GM12878 (cell line): ENCODE results near the gene WDR93. TPM values are rescaled to one million over a fixed set of nuclear protein-coding genes. Genes with fewer than 3 reads are reported as not detected.

Experiments used
- ATAC-seq: fragments of 200-7000 bp; cut with Tn5 transposase; 3 replicates; pipeline ENCODE4 v1.9.1; 2020; ENCODE audit warnings: mild to moderate bottlenecking, moderate library complexity
- BruUV-seq: library from RNA; stranded (reverse); fragments of 400-500 nt; replicated peaks from 2 replicates; lab custom pipeline; 2021; lab: Mats Ljungman, UMichigan
- CTCF ChIA-PET: fragments of 300-600 bp; sonication (Branson Sonifier 250); formaldehyde crosslinking; extraction: SDS; loops from one replicate; lab custom pipeline; 2021; ENCODE audit warnings: inconsistent platforms; lab: Yijun Ruan, JAX
- POLR2A ChIA-PET: fragments of 350-600 bp; formaldehyde crosslinking; extraction: SDS; loops from one replicate; lab custom pipeline; 2021; ENCODE audit warnings: inconsistent platforms; lab: Charles Lee
- RAD21 ChIA-PET: fragments of 300-600 bp; sonication (Branson Sonifier 250); formaldehyde crosslinking; loops from one replicate; lab custom pipeline; 2023; ENCODE audit warnings: antibody characterized with exemption; ENCODE audit not compliant: unreplicated experiment; lab: Charles Lee
- SMC1A ChIA-PET: fragments of 300-600 bp; sonication (Branson Sonifier 250); formaldehyde crosslinking; loops from one replicate; lab custom pipeline; 2023; ENCODE audit not compliant: unreplicated experiment, uncharacterized antibody; lab: Charles Lee
- DNase-seq: peaks from one replicate; pipeline ENCODE4 v3.0.0-alpha.2; 2011; ENCODE audit warnings: low read depth, low spot score
- FAIRE-seq: peaks from 3 replicates; lab custom pipeline; 2011; peaks lifted over from hg19 to GRCh38; lab: Jason Lieb, UNC
- H2AFZ ChIP-seq: 2 replicates; pipeline ENCODE4 v1.6.0; 2011; ENCODE audit warnings: low read depth, low read length, control low read depth; ENCODE audit not compliant: control insufficient read depth
- H3K27ac ChIP-seq: 2 replicates; pipeline ENCODE4 v1.5.1; 2011; ENCODE audit warnings: control low read depth; ENCODE audit not compliant: control insufficient read depth, insufficient read depth
- H3K27me3 ChIP-seq, 2 experiments: replicated peaks in 1 of 2; 2 replicates each; pipeline versions ENCODE4 v1.6.0 to v1.6.1; 2011; ENCODE audit warnings: low read length in 1 of 2; ENCODE audit not compliant: control insufficient read depth in 2 of 2, insufficient read depth in 2 of 2
- H3K36me3 ChIP-seq, 2 experiments: 2 replicates each; pipeline ENCODE4 v1.5.1; 2011; ENCODE audit warnings: low read length in 1 of 2; ENCODE audit not compliant: control insufficient read depth in 2 of 2, insufficient read depth in 2 of 2
- H3K4me1 ChIP-seq: 2 replicates; pipeline ENCODE4 v1.6.1; 2011; ENCODE audit warnings: mild to moderate bottlenecking, low read length, moderate library complexity, mixed read lengths; ENCODE audit not compliant: control insufficient read depth, insufficient read depth
- H3K4me2 ChIP-seq: 2 replicates; pipeline ENCODE4 v1.6.0; 2011; ENCODE audit warnings: control low read depth; ENCODE audit not compliant: control insufficient read depth, insufficient read depth
- H3K4me3 ChIP-seq: fragments of 200-600 bp; sonication (generic); 2 replicates; pipeline ENCODE4 v1.5.1; 2016
- H3K79me2 ChIP-seq: 2 replicates; pipeline ENCODE4 v1.6.0; 2011; ENCODE audit warnings: low read length; ENCODE audit not compliant: control insufficient read depth, insufficient read depth
- H3K9ac ChIP-seq: 2 replicates; pipeline ENCODE4 v1.8.0; 2011; ENCODE audit warnings: low read length, control low read depth, mixed read lengths; ENCODE audit not compliant: control insufficient read depth, insufficient read depth
- H3K9me3 ChIP-seq: replicated peaks from 3 replicates; pipeline ENCODE4 v1.5.1; 2011; ENCODE audit warnings: mild to moderate bottlenecking, low read length; ENCODE audit not compliant: control insufficient read depth, insufficient read depth
- H4K20me1 ChIP-seq: 2 replicates; pipeline ENCODE4 v1.6.0; 2011; ENCODE audit not compliant: control insufficient read depth, insufficient read depth
- ASH2L ChIP-seq: fragments of 300-600, 200-600 bp; sonication (generic); IDR thresholded peaks from 2 replicates; pipeline ENCODE4 v1.6.1; 2017; ENCODE audit warnings: low read depth, mild to moderate bottlenecking, borderline replicate concordance
- BACH1 ChIP-seq: fragments of 450-650 bp; IDR thresholded peaks from 2 replicates; pipeline ENCODE4 v1.6.1; 2017; ENCODE audit warnings: mild to moderate bottlenecking, borderline replicate concordance
- ELK1 ChIP-seq: IDR thresholded peaks from 2 replicates; pipeline ENCODE4 v1.6.1; 2012; ENCODE audit warnings: low read depth, low read length, improper control_type of control experiment
- EP300 ChIP-seq, 2 experiments: fragments of 150-350 bp in 1 of 2; IDR thresholded peaks; 2 replicates each; pipeline ENCODE4 v1.6.1; 2011 to 2012; ENCODE audit warnings: low read depth in 2 of 2, low read length in 2 of 2, borderline replicate concordance in 1 of 2, improper control_type of control experiment in 1 of 2, inconsistent platforms in 1 of 2; ENCODE audit not compliant: control insufficient read depth in 1 of 2
- KAT2A ChIP-seq: conservative IDR thresholded peaks from 2 replicates; pipeline ENCODE4 v1.6.1; 2011; ENCODE audit warnings: low read depth, low read length; ENCODE audit not compliant: control insufficient read depth
- WGBS: methylation state at CpG from one replicate; pipeline ENCODE4 v1.1.6; 2016; ENCODE audit warnings: low lambda C conversion rate; ENCODE audit not compliant: insufficient replicate concordance, insufficient coverage; ENCODE audit errors: missing lambda C conversion rate; 5-methylcytosine and 5-hydroxymethylcytosine counted together
- in situ Hi-C: fragments of 300-500 bp; cut with MboI; formaldehyde crosslinking; loops from 9 replicates; pipeline ENCODE4 v1.14.3; 2018; ENCODE audit warnings: mixed read lengths
- intact Hi-C: fragments of 100-400 bp; cut with micrococcal nuclease; formaldehyde crosslinking; loops from one replicate; pipeline ENCODE4 v1.14.2; 2022; ENCODE audit not compliant: unreplicated experiment
- polyA plus RNA-seq, 11 experiments: library from polyadenylated mRNA; depleted of rRNA in 4 of 11; unstranded in 6 of 11; stranded (reverse) in 5 of 11; fragments of >200 nt; fragmentation: Nextera tagmentation in 4 of 11; fragmentation: Illumina TruSeq in 1 of 11; extraction: Ambion mirVana in 4 of 11; extraction: Trizol in 1 of 11; gene quantifications; 1 replicate in 1 of 11; 2 replicates in 10 of 11; pipeline versions ENCODE4 v1.2.1 to v1.2.3, GENCODE V29; 2011 to 2016; ENCODE audit warnings: inconsistent platforms in 2 of 11, missing spikeins in 2 of 11, low read depth in 1 of 11
- total RNA-seq, 4 experiments: library from RNA; depleted of rRNA in 3 of 4; stranded (reverse); fragments of >200 nt in 3 of 4; fragmentation: Illumina TruSeq in 1 of 4; extraction: Trizol in 1 of 4; gene quantifications; 2 replicates each; pipeline versions ENCODE4 v1.2.1 to v1.2.3, GENCODE V29; 2013 to 2021

WDR93 gene
- total and polyA plus RNA-seq, 10 of the 15 experiments (the other 5 are each of a cell fraction or from before 2014, with no cell fraction given) = not detected

DNA sequence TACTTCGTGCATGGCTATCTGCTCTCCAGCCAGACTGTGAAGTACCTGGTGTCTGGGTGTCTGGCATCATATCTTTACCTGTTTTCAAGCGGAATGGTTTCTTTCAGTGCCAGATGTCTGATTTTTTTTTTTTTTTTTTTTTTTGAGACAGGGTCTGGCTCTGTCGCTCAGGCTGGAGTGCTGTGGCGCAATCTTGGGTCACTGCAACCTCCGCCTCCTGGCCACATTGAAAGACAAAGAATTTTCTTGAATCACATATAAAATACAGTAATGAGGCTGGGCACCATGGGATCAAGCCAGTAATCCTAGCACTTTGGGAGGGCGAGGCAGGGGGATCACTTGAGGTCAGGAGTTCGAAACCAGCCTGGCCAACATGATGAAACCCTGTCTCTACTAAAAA, 63.2 kb downstream of the WDR93 start (continued):
- TF ChIP-seq EP300 (IDR thresholded peaks at IDR 0.05; ENCODE audit: borderline replicate concordance in 1 of 2, control insufficient read depth in 1 of 2, low read depth in 2 of 2, low read length in 2 of 2) (no peak), ASH2L (no peak), KAT2A (no peak), ELK1 (no peak)

DNA sequence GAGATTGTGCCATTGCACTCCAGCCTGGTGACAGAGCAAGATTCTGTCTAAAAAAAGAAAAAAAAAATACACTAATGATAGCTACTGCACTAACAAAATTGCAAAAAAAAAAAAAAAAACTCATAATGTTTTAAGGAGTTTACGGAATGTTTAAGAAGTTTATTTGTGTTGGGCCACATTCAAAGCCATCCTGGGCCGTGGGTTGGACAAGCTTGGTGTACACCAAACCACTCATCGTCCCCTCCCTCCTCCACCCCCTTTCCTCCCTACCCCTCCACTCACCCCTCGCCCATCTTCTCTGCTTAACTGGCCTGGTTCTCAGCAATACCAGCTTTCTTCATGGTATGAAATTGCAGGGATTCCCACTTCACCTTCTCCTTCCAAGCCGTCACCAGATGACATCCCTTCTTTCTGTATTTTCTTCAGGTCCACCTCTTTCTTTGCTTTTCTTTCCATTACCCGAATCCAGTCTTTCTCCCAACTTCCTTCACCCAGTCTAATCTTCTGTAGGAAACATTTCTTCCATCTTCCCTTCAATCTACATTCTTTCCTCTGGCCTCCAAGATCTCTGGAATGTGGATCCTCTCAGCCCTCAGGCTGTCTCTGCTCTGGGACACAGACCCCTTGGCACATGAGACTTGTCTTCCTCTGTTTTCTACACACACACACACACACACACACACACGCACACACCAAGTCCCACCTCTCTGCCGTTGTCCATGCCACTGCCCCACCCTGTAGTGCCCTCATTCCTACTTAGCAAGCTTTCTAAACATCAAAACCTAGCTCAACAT, 63.9 kb downstream of the WDR93 start:
- FAIRE-seq = no peak
- intact Hi-C loops = loop anchor here (10.0 kb wide), 1 partner anchor 70 kb away; no protein-coding TSS in a partner anchor

More for the DNA sequence above, 63.9 kb downstream of the WDR93 start:
- H3K79me2 ChIP-seq = no peaks in the 10 kb centered on the region
- H3K9ac ChIP-seq = no peak overlapping the region
- no peak overlapping the region for H2AFZ ChIP-seq
- ChIA-PET RAD21 (interaction anchor here (0.6 to 1.3 kb wide), 3 partner anchors 14 to 120 kb away, joined by 3 to 5 read pairs (median 3); no protein-coding TSS in a partner anchor), SMC1A (interaction anchor here (0.6 to 2.2 kb wide), 3 partner anchors 120 to 198 kb away, joined by 3 to 11 read pairs (median 4); no protein-coding TSS in a partner anchor)
- no peak overlapping the region for H3K27ac ChIP-seq
- ATAC-seq = no peak
- H3K27me3 ChIP-seq = peaks cover 0 to 4% of the 10 kb centered on the region in 2 experiments; a peak in 2 of 4 replicates
- BruUV-seq = no TSS peak
- H3K4me2 ChIP-seq = no peak overlapping the region
- TF ChIP-seq BACH1 = no peak
- TF ChIP-seq, all 136 proteins: peak for 0
- DNase-seq = no peak
- ChIA-PET CTCF (interaction anchor here (1.7 to 11.4 kb wide), 3 partner anchors 14 to 134 kb away, joined by 4 to 380 read pairs (median 11); no protein-coding TSS in a partner anchor), POLR2A (no interaction called here)
- in situ Hi-C loops = loop anchor here (5.0 to 10.0 kb wide), 2 partner anchors 123 to 340 kb away; no protein-coding TSS in a partner anchor
- no peaks in the 10 kb centered on the region for H4K20me1 ChIP-seq
- H3K9me3 ChIP-seq = no peaks in the 10 kb centered on the region
- no peak overlapping the region for H3K4me3 ChIP-seq
- H3K36me3 ChIP-seq = no peaks in the 10 kb centered on the region
- H3K4me1 ChIP-seq = peaks cover 9% of the 10 kb centered on the region
- 48% methylated on average over 7 of the region's 8 CpGs for WGBS
